SK-N-MC (cell line): ENCODE measurements around the gene NMNAT2.

Source experiments
- EZH2 ChIP-seq: fragments of 200-600 bp; sonication (generic); IDR thresholded peaks from one replicate; pipeline ENCODE4 v1.6.1; 2017; ENCODE audit warnings: antibody characterized with exemption
- POLR2AphosphoS5 ChIP-seq: IDR thresholded peaks from 2 replicates; pipeline ENCODE4 v1.6.1; 2012; ENCODE audit warnings: mild to moderate bottlenecking, low read depth, low read length, borderline replicate concordance

DNA sequence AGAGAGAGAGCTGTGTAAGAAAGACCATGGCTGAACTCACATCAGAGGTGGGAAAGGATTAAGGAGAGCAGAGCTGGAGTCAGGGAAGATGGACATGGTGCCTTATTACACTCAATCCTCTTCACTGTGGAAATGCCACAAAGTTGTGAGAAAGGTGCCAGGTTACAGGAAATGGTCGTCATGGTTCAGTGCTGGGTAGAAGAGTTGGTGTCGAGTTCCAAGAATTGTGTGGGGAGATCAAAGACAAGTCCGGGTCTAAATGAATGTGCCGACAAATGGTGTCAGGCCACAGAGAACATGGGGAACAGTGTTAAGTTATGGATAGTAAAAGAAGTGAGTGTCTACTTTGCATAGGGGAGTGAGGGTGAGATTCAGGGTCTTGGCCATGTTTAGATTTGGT, 191.2 kb downstream of the NMNAT2 start:
- TF ChIP-seq POLR2AphosphoS5 (no peak), EZH2 (no peak)
